HG02623 (cell line): ENCODE results near the gene LYZ.
"Not testable (repeated sequence)": the region's sequence is repeated elsewhere in the genome, so short reads cannot be mapped to it uniquely, and the experiment has no call there.

Experiments used
- ATAC-seq: cut with Tn5 transposase; IDR thresholded peaks from one replicate; pipeline ENCODE4 v1.9.1; 2021; ENCODE audit warnings: moderate library complexity; ENCODE audit not compliant: unreplicated experiment

The LYZ gene

DNA sequence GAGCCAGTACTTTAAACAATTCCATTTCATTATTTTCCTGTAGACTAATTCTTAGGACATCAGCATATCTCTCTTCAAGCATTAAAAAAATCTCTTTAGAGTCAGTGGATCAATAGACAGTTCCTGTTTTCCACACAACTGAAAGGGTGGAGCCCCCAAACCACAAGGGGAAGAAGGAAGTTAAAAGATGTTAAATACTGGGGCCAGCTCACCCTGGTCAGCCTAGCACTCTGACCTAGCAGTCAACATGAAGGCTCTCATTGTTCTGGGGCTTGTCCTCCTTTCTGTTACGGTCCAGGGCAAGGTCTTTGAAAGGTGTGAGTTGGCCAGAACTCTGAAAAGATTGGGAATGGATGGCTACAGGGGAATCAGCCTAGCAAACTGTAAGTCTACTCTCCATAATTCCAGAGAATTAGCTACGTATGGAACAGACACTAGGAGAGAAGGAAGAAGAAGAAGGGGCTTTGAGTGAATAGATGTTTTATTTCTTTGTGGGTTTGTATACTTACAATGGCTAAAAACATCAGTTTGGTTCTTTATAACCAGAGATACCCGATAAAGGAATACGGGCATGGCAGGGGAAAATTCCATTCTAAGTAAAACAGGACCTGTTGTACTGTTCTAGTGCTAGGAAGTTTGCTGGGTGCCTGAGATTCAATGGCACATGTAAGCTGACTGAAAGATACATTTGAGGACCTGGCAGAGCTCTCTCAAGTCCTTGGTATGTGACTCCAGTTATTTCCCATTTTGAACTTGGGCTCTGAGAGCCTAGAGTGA is at the start of gene LYZ:
Gene LYZ (plus strand): TSS at position 220 of the 777 bp plus-strand sequence. CDS start 28 bp downstream, at position 248.
- ATAC-seq = no peak

- no peak for ATAC-seq
Measured at GRCh38 chr12:69298947-69299346, 49.2 kb upstream of the LYZ start.

DNA sequence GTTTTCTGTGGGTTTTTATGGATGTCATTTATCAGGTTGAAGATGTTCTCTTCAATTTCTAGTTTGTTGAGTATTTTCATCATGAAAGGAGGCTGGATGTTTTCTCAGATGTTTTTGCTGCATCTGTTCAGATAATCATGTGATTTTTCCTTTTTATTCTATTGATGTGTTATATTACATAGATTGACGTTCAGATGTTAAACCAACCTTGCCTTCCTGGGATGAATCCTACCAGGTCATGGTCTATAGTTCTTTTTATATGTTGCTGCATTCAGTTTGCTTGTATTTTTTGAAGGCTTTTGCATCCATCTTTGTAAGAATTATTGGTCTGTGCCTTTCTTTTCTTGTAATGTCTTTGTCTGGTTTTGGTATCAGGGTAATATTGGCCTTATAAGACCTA is 43.9 kb upstream of the LYZ start:
- ATAC-seq = no peak

- no peak for ATAC-seq
Measured at GRCh38 chr12:69309461-69309860, 38.7 kb upstream of the LYZ start.

DNA sequence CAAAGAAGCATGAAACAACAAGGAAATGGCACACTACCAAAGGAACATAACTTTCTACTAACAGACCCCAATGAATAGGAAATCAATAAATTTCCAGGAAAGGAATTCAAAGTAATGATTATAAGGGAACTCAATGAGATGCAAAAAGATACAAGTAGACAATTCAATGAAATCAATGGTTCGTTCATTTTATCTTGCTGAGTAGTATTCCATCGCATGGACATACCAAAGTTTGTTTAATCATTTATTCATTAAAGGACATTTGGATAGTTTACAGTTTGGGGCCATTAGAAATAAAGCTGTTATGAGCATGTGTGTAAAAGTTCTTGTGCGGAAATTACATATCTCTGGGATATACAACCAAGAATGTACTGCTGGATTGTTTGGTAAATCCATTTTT is 35.0 kb upstream of the LYZ start:
- ATAC-seq = no peak

GRCh38 chr12:69316784-69317183 is 31.4 kb upstream of the LYZ start:
- ATAC-seq = not testable (repeated sequence)

DNA sequence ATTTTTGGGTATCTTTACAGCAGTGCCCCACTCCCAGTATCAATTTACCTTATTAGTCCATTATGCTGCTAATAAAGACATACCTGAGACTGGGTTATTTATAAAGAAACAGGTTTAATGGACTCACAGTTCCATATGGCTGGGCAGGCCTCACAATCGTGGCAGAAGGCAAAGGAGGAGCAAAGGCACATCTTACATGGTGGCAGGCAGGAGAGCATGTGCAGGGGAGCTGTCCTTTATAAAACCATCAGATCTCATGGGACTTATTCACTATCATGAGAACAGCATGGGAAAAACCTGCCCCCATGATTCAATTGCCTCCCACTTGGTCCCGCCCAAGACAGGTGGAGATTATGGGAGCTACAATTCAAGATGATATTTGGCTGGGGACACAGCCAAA is 30.9 kb upstream of the LYZ start:
- ATAC-seq = not testable (repeated sequence)

GRCh38 chr12:69318225-69318624 is 30.0 kb upstream of the LYZ start:
- ATAC-seq = no peak

DNA sequence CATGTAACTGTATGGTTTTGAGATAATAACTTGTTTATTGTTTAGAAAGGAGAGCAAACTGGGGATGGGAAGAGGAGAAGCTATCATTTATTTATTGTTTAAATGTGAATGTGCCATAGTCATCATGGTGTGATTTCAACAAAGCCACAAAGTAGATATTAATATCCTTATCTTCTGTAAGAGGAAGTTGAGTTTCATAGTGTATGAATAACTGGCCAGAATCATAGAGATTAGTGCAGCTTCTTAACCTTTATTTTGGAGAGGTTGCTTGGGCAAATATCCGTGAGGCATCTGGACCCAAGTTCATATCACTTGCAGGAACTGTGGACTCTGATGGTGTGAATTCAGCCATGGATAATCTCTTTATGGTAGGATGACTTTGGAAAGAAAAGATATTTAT is 26.8 kb upstream of the LYZ start:
- ATAC-seq = no peak

DNA sequence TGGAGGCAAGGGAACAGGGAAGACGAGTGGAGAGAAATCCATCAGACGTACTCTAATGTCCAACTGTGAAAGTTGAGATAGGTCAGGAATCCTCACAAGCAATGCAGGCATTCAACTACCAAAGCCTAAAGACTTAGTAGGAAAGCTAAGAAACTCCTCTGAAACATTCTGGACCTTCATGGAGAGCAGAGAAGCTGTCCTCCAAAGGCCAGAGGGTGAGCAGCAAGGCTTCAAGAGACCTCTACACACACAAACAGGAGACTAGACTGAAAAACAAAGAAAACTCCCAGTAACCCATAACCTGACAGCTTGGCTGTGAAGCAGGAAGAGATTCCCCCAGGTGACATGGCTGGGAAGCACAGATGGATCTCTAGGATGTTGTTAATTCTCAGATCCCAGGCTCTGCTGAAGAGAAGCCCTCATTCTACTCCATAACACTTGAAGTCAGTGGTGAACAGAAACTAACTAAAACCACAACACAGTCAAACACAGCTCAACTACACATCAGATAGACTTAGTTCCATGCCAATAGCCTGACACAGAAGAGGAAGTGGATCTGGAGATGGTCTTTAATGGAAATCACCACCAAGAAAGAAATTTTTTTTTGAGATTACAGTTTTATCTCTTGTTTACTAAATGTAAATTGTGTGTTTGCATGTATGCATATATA is 23.2 kb upstream of the LYZ start:
- peak; percentile 91 for ATAC-seq

DNA sequence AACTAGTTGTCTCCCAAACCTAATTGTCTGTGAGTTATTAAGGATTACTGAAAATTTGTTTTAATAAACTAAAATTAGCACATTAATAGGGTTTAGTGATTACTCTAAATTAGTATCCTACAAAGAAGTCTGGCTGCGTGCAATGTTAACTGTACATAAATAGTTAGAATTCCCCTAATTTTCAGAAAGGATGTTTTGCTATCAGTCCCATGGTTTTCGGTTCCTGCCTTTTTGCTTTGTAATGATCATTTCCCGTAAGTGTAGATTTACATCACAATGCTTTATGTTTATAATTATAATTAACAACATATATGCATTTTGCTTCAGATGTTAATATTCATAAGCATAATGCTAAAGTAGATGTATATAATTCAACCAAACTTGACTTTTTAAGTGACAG is 19.8 kb upstream of the LYZ start:
- no peak for ATAC-seq

GRCh38 chr12:69329669-69330428 is 18.3 kb upstream of the LYZ start:
- no peak for ATAC-seq

- peak; percentile 78 for ATAC-seq
Measured at GRCh38 chr12:69330475-69331473, 17.4 kb upstream of the LYZ start.

- no peak for ATAC-seq
Measured at GRCh38 chr12:69331519-69331908, 16.7 kb upstream of the LYZ start.

- no peak for ATAC-seq
Measured at GRCh38 chr12:69331909-69332684, 16.1 kb upstream of the LYZ start.

- no peak for ATAC-seq
Measured at GRCh38 chr12:69332815-69333358, 15.3 kb upstream of the LYZ start.

- ATAC-seq = no peak
Measured at GRCh38 chr12:69334158-69334557, 14.0 kb upstream of the LYZ start.

- no peak for ATAC-seq
Measured at GRCh38 chr12:69337311-69338090, 10.7 kb upstream of the LYZ start.
